Stimulated activated CD4-positive, alpha-beta T cell treated with anti-CD3 and anti-CD28 coated beads, Interleukin-2, amount 100 ng/mL, for 24 hours (primary cell): ENCODE measurements around the gene SMAD3.

Source experiments
- DNase-seq, 2 donors: peaks; one replicate each; pipeline ENCODE4 v3.0.0-alpha.2; 2020

Gene SMAD3

GRCh38 chr15:67100124-67100791 is 34.9 kb downstream of the SMAD3 start:
- DNase-seq, result no peak

GRCh38 chr15:67100801-67101581 is 35.6 kb downstream of the SMAD3 start:
- peak; percentile 68 to 78 for DNase-seq

GRCh38 chr15:67101911-67102598 is 36.7 kb downstream of the SMAD3 start:
- peak; percentile 61 to 62 for DNase-seq

GRCh38 chr15:67102599-67102929 is 37.2 kb downstream of the SMAD3 start:
- no peak for DNase-seq

DNA sequence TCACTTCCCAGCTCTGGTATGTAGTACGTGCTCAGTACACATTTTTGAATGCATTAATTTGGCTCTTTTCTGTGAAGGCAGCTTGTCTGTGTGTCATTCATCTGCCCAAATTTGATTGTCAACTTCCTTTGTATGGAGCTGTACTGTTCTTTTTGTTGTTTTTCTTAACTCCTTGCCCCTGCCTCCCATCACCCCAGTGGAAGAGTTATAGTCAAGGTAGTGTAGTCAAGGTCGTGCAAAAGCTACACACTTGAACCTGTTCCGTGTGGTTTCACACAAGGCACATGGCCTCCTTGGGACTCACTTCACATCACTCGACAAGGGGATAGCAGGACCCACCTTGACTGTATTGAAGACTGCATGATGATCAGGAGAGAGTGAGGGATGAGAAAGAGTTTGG is 37.6 kb downstream of the SMAD3 start:
- DNase-seq, result no peak

GRCh38 chr15:67103432-67103831 is 38.0 kb downstream of the SMAD3 start:
- DNase-seq, result no peak

GRCh38 chr15:67103869-67104268 is 38.5 kb downstream of the SMAD3 start:
- no peak for DNase-seq

DNA sequence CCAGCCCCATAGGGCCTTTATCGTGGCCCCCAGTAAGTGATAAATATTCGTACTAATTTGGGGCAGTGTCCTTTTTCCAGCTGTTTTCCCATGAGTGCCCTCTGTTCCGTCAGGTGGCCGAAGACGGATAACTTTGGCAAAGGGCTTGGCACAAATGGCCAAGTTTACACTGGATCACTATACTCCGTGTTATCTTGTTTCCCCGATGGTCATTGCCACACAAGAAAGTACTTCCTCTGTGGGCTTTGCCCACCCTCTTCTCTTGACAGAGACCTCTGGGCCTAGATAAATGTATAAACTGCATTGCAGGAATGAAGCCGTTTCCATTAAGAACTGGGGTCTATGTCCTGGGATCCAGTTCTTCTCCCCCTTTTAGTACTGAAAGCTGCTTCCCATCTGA is 39.1 kb downstream of the SMAD3 start:
- DNase-seq, result no peak

- no peak for DNase-seq
Measured at GRCh38 chr15:67105065-67105951, 39.9 kb downstream of the SMAD3 start.

GRCh38 chr15:67105991-67106763 is 40.8 kb downstream of the SMAD3 start:
- no peak for DNase-seq

GRCh38 chr15:67106764-67107013 is 41.3 kb downstream of the SMAD3 start:
- no peak for DNase-seq

GRCh38 chr15:67107014-67107812 is 41.8 kb downstream of the SMAD3 start:
- DNase-seq, result no peak

GRCh38 chr15:67108122-67108961 is 42.9 kb downstream of the SMAD3 start:
- DNase-seq, result no peak

- no peak for DNase-seq
Measured at GRCh38 chr15:67109141-67110034, 44.0 kb downstream of the SMAD3 start.

GRCh38 chr15:67110361-67110781 is 45.0 kb downstream of the SMAD3 start:
- DNase-seq, result no peak

DNA sequence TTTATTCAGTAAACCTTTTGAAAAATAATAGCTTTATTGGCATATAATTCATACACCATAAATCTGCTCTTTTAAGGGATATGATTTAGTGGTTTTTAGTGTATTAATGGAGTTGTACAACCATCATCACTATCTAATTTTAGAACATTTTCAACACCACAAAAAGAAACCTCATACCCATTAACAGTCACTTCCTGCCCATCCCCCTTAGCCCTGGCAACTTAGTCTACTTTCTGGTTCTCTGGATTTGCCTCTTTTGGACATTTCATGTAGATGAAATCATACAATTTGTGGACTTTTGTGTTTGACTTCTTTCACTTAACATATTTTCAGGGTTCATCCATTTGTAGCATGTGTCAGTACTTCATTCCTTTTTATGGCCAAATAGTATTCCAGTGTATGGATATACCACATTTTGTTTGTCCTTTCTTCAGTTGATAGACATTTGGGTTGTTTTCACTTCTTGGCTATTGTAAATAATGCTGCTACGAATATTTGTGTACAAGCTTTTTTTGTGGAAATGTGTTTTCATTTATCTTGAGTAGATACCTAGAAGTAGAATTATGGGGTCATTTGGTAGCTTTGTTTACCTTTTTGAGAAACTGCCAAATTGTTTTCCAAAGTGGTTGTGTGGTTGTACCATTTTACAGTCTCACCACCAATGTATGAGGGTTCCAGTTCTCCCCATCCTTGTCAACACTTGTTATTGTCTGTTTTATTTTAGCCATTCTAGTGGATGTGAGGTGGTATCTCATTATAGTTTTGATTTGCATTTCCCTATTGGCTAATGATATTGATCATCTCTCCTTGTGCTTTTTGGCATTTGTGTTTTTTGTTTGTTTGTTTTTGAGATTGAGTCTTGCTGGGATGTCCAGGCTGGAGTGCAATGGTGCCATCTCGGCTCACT is 45.8 kb downstream of the SMAD3 start:
- no peak for DNase-seq

GRCh38 chr15:67114046-67114445 is 48.6 kb downstream of the SMAD3 start:
- no peak for DNase-seq

- no peak for DNase-seq
Measured at GRCh38 chr15:67114846-67115585, 49.6 kb downstream of the SMAD3 start.
